ENCODE measurements around the gene RPS26. TPM values are rescaled to one million over a fixed set of nuclear protein-coding genes. Genes with fewer than 3 reads are reported as not detected.

Gene RPS26
- total and polyA plus RNA-seq, 9 of the 15 experiments (the other 6 are each of a cell fraction or from before 2014, with no cell fraction given) = 70.2 to 1,589 (median 852) TPM

DNA sequence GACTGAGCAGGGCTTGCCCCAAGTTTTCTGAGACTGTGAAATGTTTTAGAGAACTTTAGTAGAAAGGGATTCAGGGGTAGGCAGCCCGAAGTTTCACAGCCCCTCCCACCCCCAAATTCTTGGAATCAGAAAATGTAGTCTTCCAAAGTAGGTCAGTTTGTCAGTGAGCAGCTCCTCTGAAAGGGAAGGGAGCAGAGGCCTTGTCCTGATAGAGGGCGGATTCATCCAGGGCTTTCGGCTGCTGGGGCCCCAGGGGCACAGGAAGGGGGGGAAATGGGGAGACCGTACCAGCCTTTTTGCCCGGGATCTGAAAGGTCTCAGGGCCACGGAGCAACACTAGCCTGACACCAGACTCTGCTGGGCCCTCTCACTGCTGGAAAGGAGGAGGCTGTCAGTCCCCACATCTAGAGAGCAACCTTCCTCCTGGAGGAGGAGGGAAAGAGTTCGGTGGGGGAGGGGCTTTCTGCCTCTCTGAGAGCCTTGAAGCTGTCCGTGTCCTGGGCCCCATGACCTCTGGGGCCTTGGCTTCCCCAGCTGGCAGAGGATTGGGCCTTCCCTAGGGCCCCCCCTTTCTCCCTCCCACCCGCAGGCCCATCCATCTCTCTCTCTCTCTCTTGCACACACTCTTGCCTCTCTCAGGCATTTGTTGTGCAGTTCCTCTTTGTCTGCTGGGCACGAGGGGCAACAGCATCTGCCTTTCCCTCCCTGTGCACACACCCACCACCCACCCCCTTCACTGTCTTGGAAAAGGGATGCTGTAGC is 21.1 kb upstream of the RPS26 start, which contains the start of gene IKZF4 (continued):
- TF ChIP-seq SFPQ (IDR thresholded peaks at IDR 0.05; ENCODE audit: low read depth, low read length) (no peak), POU5F1 (IDR thresholded peaks at IDR 0.05; ENCODE audit: borderline replicate concordance, low read depth, low read length, partially characterized antibody) (no peak), NFRKB (IDR thresholded peaks at IDR 0.05; ENCODE audit: low read depth) (no peak; the same call in 1 of the 2 replicates), SOX6 (IDR thresholded peaks at IDR 0.05) (peak; percentile 20; the same call in 1 of the 2 replicates), DMBX1 (CRISPR knock-in tag; IDR thresholded peaks at IDR 0.05; ENCODE audit: borderline replicate concordance) (no peak), BRF2 (IDR thresholded peaks at IDR 0.05; ENCODE audit: borderline replicate concordance, insufficient read depth, insufficient read length) (no peak), MBD2 (IDR thresholded peaks at IDR 0.05; ENCODE audit: borderline replicate concordance, low read depth) (no peak), ZBTB17 (CRISPR knock-in tag; IDR thresholded peaks at IDR 0.05) (0 out of 2 replicates have a peak, but pooled peaks have one; percentile 24), THAP7 (CRISPR knock-in tag; IDR thresholded peaks at IDR 0.05) (no peak), ZNF584 (CRISPR knock-in tag; IDR thresholded peaks at IDR 0.05; ENCODE audit: low read depth) (no peak), FUS (optimal IDR thresholded peaks at IDR 0.05; ENCODE audit: low read depth, low read length) (no peak), YY1 (IDR thresholded peaks at IDR 0.05; ENCODE audit: borderline replicate concordance in 1 of 3, control insufficient read depth in 1 of 3, extremely low read depth in 1 of 3, insufficient read depth in 3 of 3, insufficient read length in 1 of 3, insufficient replicate concordance in 2 of 3, low read depth in 1 of 3, low read length in 2 of 3) (peak in 1 of 3 experiments; percentile 47), POLR2H (tag; IDR thresholded peaks at IDR 0.05; ENCODE audit: low read depth) (no peak), ATF4 (CRISPR knock-in tag; IDR thresholded peaks at IDR 0.05) (no peak), ZC3H4 (CRISPR knock-in tag; IDR thresholded peaks at IDR 0.05; ENCODE audit: borderline replicate concordance) (no peak), MYNN (IDR thresholded peaks at IDR 0.05) (0 out of 2 replicates have a peak, but pooled peaks have one; percentile 7), MYNN (CRISPR knock-in tag; IDR thresholded peaks at IDR 0.05) (no peak), EP400 (IDR thresholded peaks at IDR 0.05) (no peak)
- TF ChIP-seq, protein P1, sequence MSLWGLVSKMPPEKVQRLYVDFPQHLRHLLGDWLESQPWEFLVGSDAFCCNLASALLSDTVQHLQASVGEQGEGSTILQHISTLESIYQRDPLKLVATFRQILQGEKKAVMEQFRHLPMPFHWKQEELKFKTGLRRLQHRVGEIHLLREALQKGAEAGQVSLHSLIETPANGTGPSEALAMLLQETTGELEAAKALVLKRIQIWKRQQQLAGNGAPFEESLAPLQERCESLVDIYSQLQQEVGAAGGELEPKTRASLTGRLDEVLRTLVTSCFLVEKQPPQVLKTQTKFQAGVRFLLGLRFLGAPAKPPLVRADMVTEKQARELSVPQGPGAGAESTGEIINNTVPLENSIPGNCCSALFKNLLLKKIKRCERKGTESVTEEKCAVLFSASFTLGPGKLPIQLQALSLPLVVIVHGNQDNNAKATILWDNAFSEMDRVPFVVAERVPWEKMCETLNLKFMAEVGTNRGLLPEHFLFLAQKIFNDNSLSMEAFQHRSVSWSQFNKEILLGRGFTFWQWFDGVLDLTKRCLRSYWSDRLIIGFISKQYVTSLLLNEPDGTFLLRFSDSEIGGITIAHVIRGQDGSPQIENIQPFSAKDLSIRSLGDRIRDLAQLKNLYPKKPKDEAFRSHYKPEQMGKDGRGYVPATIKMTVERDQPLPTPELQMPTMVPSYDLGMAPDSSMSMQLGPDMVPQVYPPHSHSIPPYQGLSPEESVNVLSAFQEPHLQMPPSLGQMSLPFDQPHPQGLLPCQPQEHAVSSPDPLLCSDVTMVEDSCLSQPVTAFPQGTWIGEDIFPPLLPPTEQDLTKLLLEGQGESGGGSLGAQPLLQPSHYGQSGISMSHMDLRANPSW (CRISPR knock-in tag; IDR thresholded peaks at IDR 0.05) = no peak
